Measurements from ENCODE around the gene KIF3B. TPM values are rescaled to one million over a fixed set of nuclear protein-coding genes. Genes with fewer than 3 reads are reported as not detected.

The KIF3B gene
- total and polyA plus RNA-seq, 2 of the 13 experiments (the other 11 are each of a cell fraction or from before 2014, with no cell fraction given), result 23.6 to 28.8 TPM

- intact Hi-C loops (cut with micrococcal nuclease; ENCODE audit: unreplicated experiment) (no loop called here), in situ Hi-C loops (cut with HindIII; ENCODE audit: extremely low pct_ligation_motif_present, low pct_unique_long_range_greater_than_20kb) (no loop called here)
- Histone ChIP-seq H3K36me3 (replicated peaks in 1 of 2; ENCODE audit: control insufficient read depth in 1 of 2, insufficient read depth in 2 of 2, low read length in 2 of 2) (no peaks in the 10 kb centered on the region), H3K79me2 (ENCODE audit: insufficient read depth, low read length) (no peaks in the 10 kb centered on the region), H4K20me1 (ENCODE audit: insufficient read depth, low read length) (no peaks in the 10 kb centered on the region), H3K27ac (ENCODE audit: extremely low read length, insufficient read depth, low read length) (no peak overlapping the region), H2AFZ (ENCODE audit: low read length) (no peak overlapping the region), H3K4me2 (ENCODE audit: low read depth, low read length) (no peak overlapping the region), H3K4me1 (ENCODE audit: insufficient read depth, low read length) (peaks cover 43% of the 10 kb centered on the region), H3K9me3 (ENCODE audit: low read length) (no peaks in the 10 kb centered on the region), H3K9ac (ENCODE audit: insufficient read depth, low read depth, low read length) (no peak overlapping the region), H3K27me3 (ENCODE audit: control insufficient read depth in 1 of 2, insufficient read depth in 2 of 2, low read length in 2 of 2) (no peaks in the 10 kb centered on the region), H3K4me3 (replicated peaks in 1 of 3; ENCODE audit: insufficient read depth in 1 of 3, low read depth in 2 of 3, low read length in 3 of 3) (no peak overlapping the region)
- DNase-seq (ENCODE audit: low spot score) (no peak), FAIRE-seq (no peak), ATAC-seq (no peak)
- no TSS peak for BruUV-seq (replicated peaks)
- TF ChIP-seq CHCHD3 (CRISPR knock-in tag; IDR thresholded peaks at IDR 0.05), result no peak
- no peak for TF ChIP-seq TGIF2 (CRISPR knock-in tag; IDR thresholded peaks at IDR 0.05)
- no peak for TF ChIP-seq HOMEZ (CRISPR knock-in tag; IDR thresholded peaks at IDR 0.05; ENCODE audit: low read depth)
- TF ChIP-seq MAFK (conservative IDR thresholded peaks at IDR 0.05 in 1 of 2, IDR thresholded peaks at IDR 0.05 in 1 of 2; ENCODE audit: low read length in 2 of 2), result no peak
- TF ChIP-seq HNRNPH1 (optimal IDR thresholded peaks at IDR 0.05; ENCODE audit: low read depth, low read length), result no peak
- TF ChIP-seq ZNF280B (CRISPR knock-in tag; IDR thresholded peaks at IDR 0.05; ENCODE audit: borderline replicate concordance), result no peak
- no peak for TF ChIP-seq NPAS2 (CRISPR knock-in tag; IDR thresholded peaks at IDR 0.05; ENCODE audit: borderline replicate concordance)
- no peak for TF ChIP-seq ZNF121 (CRISPR knock-in tag; IDR thresholded peaks at IDR 0.05)
- TF ChIP-seq REL (CRISPR knock-in tag; conservative IDR thresholded peaks at IDR 0.05), result no peak
- no peak for TF ChIP-seq ELF3 (CRISPR knock-in tag; IDR thresholded peaks at IDR 0.05)
- ChIA-PET POLR2A (no interaction called here), CTCF (ENCODE audit: low intra/inter-chr PET ratio, low total read pairs) (no interaction called here)
- WGBS (ENCODE audit: low lambda C conversion rate), result 69% methylated on average over 9 of the region's 9 CpGs
Observed at GRCh38 chr20:32249030-32249738, 28.3 kb upstream of the KIF3B start.
